ENCODE data around the gene PPP2R5C. TPM values are rescaled to one million over a fixed set of nuclear protein-coding genes. Genes with fewer than 3 reads are reported as not detected.
"Not testable (repeated sequence)": the region's sequence is repeated elsewhere in the genome, so short reads cannot be mapped to it uniquely, and the experiment has no call there.

PPP2R5C gene
- polyA plus RNA-seq = 106 TPM

GRCh38 chr14:101761032-101761880 lies at the start of gene PPP2R5C:
TSS of gene PPP2R5C (plus strand) at chr14:101761709. CDS start at chr14:101761894, 185 bp downstream.
- no peaks in the 10 kb centered on the region for H3K36me3 Mint-ChIP-seq
- peak within 1 kb of the TSS; percentile 84 to 95 (median 95) for H3K27ac Mint-ChIP-seq
- peaks cover 4 to 24% (median 18%) of the 10 kb centered on the region in 3 donors for H3K4me1 Mint-ChIP-seq
- H3K9me3 Mint-ChIP-seq = no peaks in the 10 kb centered on the region
- peak within 1 kb of the TSS; percentile 91 to 99 (median 97) for H3K4me3 Mint-ChIP-seq
- peaks cover 1% of the 10 kb centered on the region for H3K27me3 Mint-ChIP-seq

GRCh38 chr14:101711857-101712233 lies 49.7 kb upstream of the PPP2R5C start:
- not testable (repeated sequence) for H3K9me3 Mint-ChIP-seq, H3K4me1 Mint-ChIP-seq, H3K36me3 Mint-ChIP-seq, H3K27me3 Mint-ChIP-seq, H3K27ac Mint-ChIP-seq, H3K4me3 Mint-ChIP-seq

- H3K36me3 Mint-ChIP-seq, H3K27ac Mint-ChIP-seq, H3K9me3 Mint-ChIP-seq, H3K4me3 Mint-ChIP-seq, H3K4me1 Mint-ChIP-seq: not testable (repeated sequence)
- H3K27me3 Mint-ChIP-seq = peaks cover 12% of the 10 kb centered on the region
Observed at GRCh38 chr14:101712341-101712740, 49.2 kb upstream of the PPP2R5C start.

GRCh38 chr14:101713091-101713490 lies 48.4 kb upstream of the PPP2R5C start:
- not testable (repeated sequence) for H3K27ac Mint-ChIP-seq

GRCh38 chr14:101713621-101714349 lies 47.7 kb upstream of the PPP2R5C start:
- peaks cover 2 to 5% (median 3%) of the 10 kb centered on the region in 3 donors for H3K9me3 Mint-ChIP-seq
- H3K36me3 Mint-ChIP-seq = no peaks in the 10 kb centered on the region
- H3K4me3 Mint-ChIP-seq = no peak overlapping the region
- peak overlapping the region in 1 of 3 donors; percentile 73 for H3K27ac Mint-ChIP-seq
- no peaks in the 10 kb centered on the region for H3K4me1 Mint-ChIP-seq
- peaks cover 14% of the 10 kb centered on the region for H3K27me3 Mint-ChIP-seq

More at GRCh38 chr14:101713091-101713490, 48.4 kb upstream of the PPP2R5C start:
- not testable (repeated sequence) for H3K36me3 Mint-ChIP-seq, H3K4me3 Mint-ChIP-seq, H3K4me1 Mint-ChIP-seq, H3K9me3 Mint-ChIP-seq
- peaks cover 14% of the 10 kb centered on the region for H3K27me3 Mint-ChIP-seq

- peaks cover 2 to 5% (median 3%) of the 10 kb centered on the region in 3 donors for H3K9me3 Mint-ChIP-seq
- H3K4me3 Mint-ChIP-seq = no peak overlapping the region
- peaks cover 14% of the 10 kb centered on the region for H3K27me3 Mint-ChIP-seq
- H3K4me1 Mint-ChIP-seq = peaks cover 0 to 2% (median 0%) of the 10 kb centered on the region in 3 donors
- H3K36me3 Mint-ChIP-seq = no peaks in the 10 kb centered on the region
- H3K27ac Mint-ChIP-seq = no peak overlapping the region
Observed at GRCh38 chr14:101714394-101714793, 47.1 kb upstream of the PPP2R5C start.

- Mint-ChIP-seq H3K4me3 (no peak overlapping the region), H3K36me3 (no peaks in the 10 kb centered on the region), H3K9me3 (peaks cover 2 to 5% (median 3%) of the 10 kb centered on the region in 3 donors), H3K27ac (peak overlapping the region in 1 of 3 donors; percentile 13), H3K4me1 (peaks cover 0 to 3% (median 2%) of the 10 kb centered on the region in 3 donors), H3K27me3 (peaks cover 19% of the 10 kb centered on the region)
Observed at GRCh38 chr14:101715210-101716076, 46.1 kb upstream of the PPP2R5C start.

GRCh38 chr14:101716077-101716950 lies 45.2 kb upstream of the PPP2R5C start:
- Mint-ChIP-seq H3K9me3 (peaks cover 2 to 5% (median 3%) of the 10 kb centered on the region in 3 donors), H3K36me3 (no peaks in the 10 kb centered on the region), H3K27ac (no peak overlapping the region), H3K27me3 (peaks cover 19% of the 10 kb centered on the region), H3K4me1 (peaks cover 0 to 3% (median 2%) of the 10 kb centered on the region in 3 donors), H3K4me3 (no peak overlapping the region)

- no peak overlapping the region for H3K4me3 Mint-ChIP-seq
- H3K9me3 Mint-ChIP-seq = peaks cover 2 to 5% (median 3%) of the 10 kb centered on the region in 3 donors
- no peak overlapping the region for H3K27ac Mint-ChIP-seq
- peaks cover 4 to 7% (median 6%) of the 10 kb centered on the region in 3 donors for H3K4me1 Mint-ChIP-seq
- H3K36me3 Mint-ChIP-seq = no peaks in the 10 kb centered on the region
- H3K27me3 Mint-ChIP-seq = peaks cover 22% of the 10 kb centered on the region
Observed at GRCh38 chr14:101716956-101717662, 44.4 kb upstream of the PPP2R5C start.

GRCh38 chr14:101717663-101718490 lies 43.6 kb upstream of the PPP2R5C start:
- Mint-ChIP-seq H3K4me1 (peaks cover 7 to 10% (median 8%) of the 10 kb centered on the region in 3 donors), H3K36me3 (no peaks in the 10 kb centered on the region), H3K9me3 (peaks cover 2 to 5% (median 3%) of the 10 kb centered on the region in 3 donors), H3K4me3 (peak overlapping the region in 1 of 4 donors; percentile 29), H3K27me3 (peaks cover 25% of the 10 kb centered on the region), H3K27ac (no peak overlapping the region)

GRCh38 chr14:101719045-101719645 lies 42.4 kb upstream of the PPP2R5C start:
- no peak overlapping the region for H3K4me3 Mint-ChIP-seq
- H3K27me3 Mint-ChIP-seq = peaks cover 25% of the 10 kb centered on the region
- H3K4me1 Mint-ChIP-seq = peaks cover 7 to 10% (median 8%) of the 10 kb centered on the region in 3 donors
- H3K27ac Mint-ChIP-seq = no peak overlapping the region
- H3K36me3 Mint-ChIP-seq = no peaks in the 10 kb centered on the region
- peaks cover 2 to 3% (median 3%) of the 10 kb centered on the region in 3 donors for H3K9me3 Mint-ChIP-seq

- Mint-ChIP-seq H3K4me3 (no peak overlapping the region), H3K27me3 (peaks cover 22% of the 10 kb centered on the region), H3K4me1 (peaks cover 7 to 10% (median 8%) of the 10 kb centered on the region in 3 donors)
Observed at GRCh38 chr14:101719708-101720107, 41.8 kb upstream of the PPP2R5C start.

More at GRCh38 chr14:101719708-101720107, 41.8 kb upstream of the PPP2R5C start:
- Mint-ChIP-seq H3K27ac (peak overlapping the region in 1 of 3 donors; percentile 71), H3K36me3 (no peaks in the 10 kb centered on the region), H3K9me3 (no peaks in the 10 kb centered on the region)

Data from IgD-negative memory B cell (primary cell).